Fibroblast of lung (primary cell): ENCODE results near the gene TMEM179. TPM values are rescaled to one million over a fixed set of nuclear protein-coding genes. Genes with fewer than 3 reads are reported as not detected.
A peak's percentile ranks its signal among the peaks of the same experiment; 100 is the strongest.

Experiments used
- DNase-seq, 2 donors: peaks; one replicate each; pipeline versions ENCODE4 v3.0.0 to v3.0.0-alpha.2; 2010; ENCODE audit warnings: low read depth in 2 of 2
- H2AFZ ChIP-seq: 2 replicates; pipeline ENCODE4 v1.5.1; 2012; ENCODE audit warnings: low read length, control low read depth, inconsistent platforms
- H3K27ac ChIP-seq: 2 replicates; pipeline ENCODE4 v1.5.1; 2011; ENCODE audit warnings: low read length, control low read depth; ENCODE audit not compliant: insufficient read depth
- H3K27me3 ChIP-seq: 2 replicates; pipeline ENCODE4 v1.5.1; 2011; ENCODE audit warnings: mild to moderate bottlenecking, low read length; ENCODE audit not compliant: control insufficient read depth, insufficient read depth
- H3K36me3 ChIP-seq: 2 replicates; pipeline ENCODE4 v1.5.1; 2011; ENCODE audit warnings: low read length; ENCODE audit not compliant: control insufficient read depth, insufficient read depth
- H3K4me1 ChIP-seq: 2 replicates; pipeline ENCODE4 v1.5.1; 2011; ENCODE audit warnings: low read length; ENCODE audit not compliant: control insufficient read depth, insufficient read depth; ENCODE audit errors: extremely low read depth
- H3K4me2 ChIP-seq: 2 replicates; pipeline ENCODE4 v1.5.1; 2011; ENCODE audit warnings: low read length, control low read depth; ENCODE audit not compliant: insufficient read depth; ENCODE audit errors: extremely low read depth
- H3K4me3 ChIP-seq, 4 experiments: fragments of 200-600 bp in 1 of 4; sonication (generic) in 1 of 4; replicated peaks in 1 of 4; 2 replicates each; pipeline ENCODE4 v1.5.1; 2011 to 2016; ENCODE audit warnings: low read length in 4 of 4, low read depth in 3 of 4, mild to moderate bottlenecking in 3 of 4, control low read depth in 2 of 4, inconsistent platforms in 1 of 4, mixed read lengths in 1 of 4; ENCODE audit not compliant: insufficient read depth in 1 of 4; ENCODE audit errors: control extremely low read depth in 1 of 4
- H3K79me2 ChIP-seq: 2 replicates; pipeline ENCODE4 v1.5.1; 2012; ENCODE audit warnings: mild to moderate bottlenecking, low read length, inconsistent platforms; ENCODE audit not compliant: control insufficient read depth, insufficient read depth
- H3K9ac ChIP-seq: 2 replicates; pipeline ENCODE4 v1.5.1; 2011; ENCODE audit warnings: mild to moderate bottlenecking, low read length, control low read depth; ENCODE audit not compliant: insufficient read depth
- H3K9me3 ChIP-seq: 2 replicates; pipeline ENCODE4 v1.5.1; 2012; ENCODE audit warnings: low read depth, low read length; ENCODE audit not compliant: control insufficient read depth, insufficient read depth
- H4K20me1 ChIP-seq: 2 replicates; pipeline ENCODE4 v1.5.1; 2011; ENCODE audit warnings: low read length; ENCODE audit not compliant: control insufficient read depth, insufficient read depth; ENCODE audit errors: extremely low read depth
- EZH2 ChIP-seq: IDR thresholded peaks from 2 replicates; pipeline ENCODE4 v1.5.1; 2012; ENCODE audit warnings: low read length, control low read depth, mild to moderate bottlenecking; ENCODE audit errors: missing control alignments
- polyA plus RNA-seq, 2 donors: library from polyadenylated mRNA; depleted of rRNA in 1 of 2; stranded (reverse) in 1 of 2; unstranded in 1 of 2; fragments of >200 nt; gene quantifications; 2 replicates each; pipeline ENCODE4 v1.2.1, GENCODE V29; 2011 to 2012; ENCODE audit warnings: missing spikeins in 1 of 2
- total RNA-seq: library from RNA; depleted of rRNA; stranded (reverse); fragments of >200 nt; gene quantifications from 2 replicates; pipeline ENCODE4 v1.2.1, GENCODE V29; 2014
- TF ChIP-seq, protein P1 (sequence below), 2 donors: IDR thresholded peaks in 1 of 2; conservative IDR thresholded peaks in 1 of 2; 1 replicate in 1 of 2; 2 replicates in 1 of 2; pipeline ENCODE4 v1.5.1; 2011 to 2012; ENCODE audit warnings: low read length in 2 of 2, control low read depth in 1 of 2, inconsistent platforms in 1 of 2, low read depth in 1 of 2, mild to moderate bottlenecking in 1 of 2

Gene TMEM179
- total and polyA plus RNA-seq, 2 donors (not counting 1 experiment from before 2014, with no cell fraction given) = under 0.01 to 0.03 TPM

GRCh38 chr14:104650057-104650980 is 45.7 kb upstream of the TMEM179 start:
- TF ChIP-seq EZH2 = no peak
- TF ChIP-seq, protein P1, sequence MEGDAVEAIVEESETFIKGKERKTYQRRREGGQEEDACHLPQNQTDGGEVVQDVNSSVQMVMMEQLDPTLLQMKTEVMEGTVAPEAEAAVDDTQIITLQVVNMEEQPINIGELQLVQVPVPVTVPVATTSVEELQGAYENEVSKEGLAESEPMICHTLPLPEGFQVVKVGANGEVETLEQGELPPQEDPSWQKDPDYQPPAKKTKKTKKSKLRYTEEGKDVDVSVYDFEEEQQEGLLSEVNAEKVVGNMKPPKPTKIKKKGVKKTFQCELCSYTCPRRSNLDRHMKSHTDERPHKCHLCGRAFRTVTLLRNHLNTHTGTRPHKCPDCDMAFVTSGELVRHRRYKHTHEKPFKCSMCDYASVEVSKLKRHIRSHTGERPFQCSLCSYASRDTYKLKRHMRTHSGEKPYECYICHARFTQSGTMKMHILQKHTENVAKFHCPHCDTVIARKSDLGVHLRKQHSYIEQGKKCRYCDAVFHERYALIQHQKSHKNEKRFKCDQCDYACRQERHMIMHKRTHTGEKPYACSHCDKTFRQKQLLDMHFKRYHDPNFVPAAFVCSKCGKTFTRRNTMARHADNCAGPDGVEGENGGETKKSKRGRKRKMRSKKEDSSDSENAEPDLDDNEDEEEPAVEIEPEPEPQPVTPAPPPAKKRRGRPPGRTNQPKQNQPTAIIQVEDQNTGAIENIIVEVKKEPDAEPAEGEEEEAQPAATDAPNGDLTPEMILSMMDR (conservative IDR thresholded peaks at IDR 0.05 in 1 of 2, IDR thresholded peaks at IDR 0.05 in 1 of 2; ENCODE audit: low read depth in 1 of 2, low read length in 2 of 2) = peak; percentile 84 to 98
- no peak overlapping the region for H3K27ac ChIP-seq

DNA sequence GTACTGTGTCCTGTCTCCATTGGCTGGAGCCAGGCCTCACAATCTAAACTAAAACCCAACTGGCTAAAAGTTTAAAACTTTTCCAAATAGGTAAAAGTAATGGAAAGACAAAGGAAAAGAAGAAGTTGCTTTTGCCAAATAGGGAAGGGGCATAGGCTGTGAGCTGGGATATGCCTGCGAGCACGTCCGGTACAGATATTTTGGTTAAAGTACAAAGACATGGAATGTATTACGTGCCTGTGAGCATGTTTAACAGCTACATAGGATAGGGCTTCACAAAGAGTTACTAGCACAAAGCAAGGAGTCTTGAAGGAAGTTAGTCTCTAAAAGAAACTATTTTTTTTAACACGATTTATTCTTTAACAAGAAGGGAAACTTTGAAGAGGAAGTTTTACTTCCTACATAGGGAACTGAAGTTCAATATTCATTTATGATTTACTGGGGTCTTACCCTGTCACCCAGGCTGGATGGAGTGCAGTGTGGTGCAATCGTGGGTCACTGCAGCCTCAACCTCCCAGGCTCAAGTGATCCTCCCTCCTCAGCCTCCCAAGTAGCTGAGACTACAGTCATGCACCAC is 43.0 kb upstream of the TMEM179 start:
- H3K36me3 ChIP-seq = no peaks in the 10 kb centered on the region
- peaks cover 6% of the 10 kb centered on the region for H3K27me3 ChIP-seq
- no peak overlapping the region for H2AFZ ChIP-seq
- no peak overlapping the region for H3K9ac ChIP-seq
- no peak overlapping the region for H3K27ac ChIP-seq
- peaks cover 1% of the 10 kb centered on the region for H3K9me3 ChIP-seq
- H3K4me2 ChIP-seq = no peak overlapping the region
- DNase-seq = no peak
- no peaks in the 10 kb centered on the region for H3K79me2 ChIP-seq
- H3K4me1 ChIP-seq = no peaks in the 10 kb centered on the region
- H3K4me3 ChIP-seq = no peak overlapping the region
- TF ChIP-seq, protein P1 (conservative IDR thresholded peaks at IDR 0.05 in 1 of 2, IDR thresholded peaks at IDR 0.05 in 1 of 2; ENCODE audit: low read depth in 1 of 2, low read length in 2 of 2) = no peak
- TF ChIP-seq EZH2 = no peak
- H4K20me1 ChIP-seq = no peaks in the 10 kb centered on the region

More at GRCh38 chr14:104650057-104650980, 45.7 kb upstream of the TMEM179 start:
- H3K36me3 ChIP-seq = no peaks in the 10 kb centered on the region
- H4K20me1 ChIP-seq = no peaks in the 10 kb centered on the region
- H3K4me3 ChIP-seq = peak overlapping the region; percentile 50 to 66 (median 54)
- peak overlapping the region; percentile 87 for H3K4me2 ChIP-seq
- peak overlapping the region; percentile 16 for H3K9ac ChIP-seq
- no peaks in the 10 kb centered on the region for H3K4me1 ChIP-seq
- no peaks in the 10 kb centered on the region for H3K79me2 ChIP-seq
- peaks cover 4% of the 10 kb centered on the region for H3K27me3 ChIP-seq
- peak overlapping the region; percentile 78 for H2AFZ ChIP-seq
- H3K9me3 ChIP-seq = no peaks in the 10 kb centered on the region
- DNase-seq = peak; percentile 29 to 48

DNA sequence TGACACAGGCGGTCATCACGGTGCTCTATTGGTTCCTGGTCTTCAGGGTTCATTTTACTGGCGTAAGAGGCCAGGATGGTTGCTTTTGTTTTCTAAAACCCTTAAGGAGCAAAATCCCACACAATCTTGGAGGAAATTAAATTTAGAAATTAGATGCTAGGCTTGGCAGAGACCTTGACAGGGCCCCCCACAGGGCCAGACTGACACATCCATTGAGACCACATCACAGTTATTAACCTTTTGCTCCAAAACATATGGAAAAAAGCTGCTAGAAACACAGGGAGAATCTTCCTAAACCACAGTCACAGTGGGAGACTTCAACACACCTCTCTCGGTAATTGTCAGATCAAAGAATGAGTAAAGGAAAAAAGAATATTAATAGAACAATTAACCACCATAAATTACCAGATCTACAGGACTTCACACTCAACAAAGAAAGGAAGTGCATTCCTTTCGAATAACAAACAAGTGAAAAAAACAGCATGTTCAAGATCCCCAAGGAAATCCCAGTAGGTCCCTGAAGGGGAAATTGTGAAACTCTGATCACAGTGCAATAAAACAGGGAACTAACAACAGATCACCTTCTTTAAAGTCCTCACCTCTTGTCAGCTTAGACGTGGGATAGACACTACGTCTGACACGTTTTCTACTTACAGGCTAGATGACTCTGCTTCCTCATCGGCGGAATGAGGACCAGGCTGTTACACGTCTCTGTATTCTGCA is 40.2 kb upstream of the TMEM179 start:
- H3K27ac ChIP-seq = no peak overlapping the region
- peaks cover 1% of the 10 kb centered on the region for H3K9me3 ChIP-seq
- H3K4me1 ChIP-seq = no peaks in the 10 kb centered on the region
- no peaks in the 10 kb centered on the region for H4K20me1 ChIP-seq
- peaks cover 6% of the 10 kb centered on the region for H3K27me3 ChIP-seq
- no peak overlapping the region for H2AFZ ChIP-seq
- no peak overlapping the region for H3K4me2 ChIP-seq
- H3K79me2 ChIP-seq = no peaks in the 10 kb centered on the region
- H3K4me3 ChIP-seq = no peak overlapping the region
- no peak for DNase-seq
- no peak for TF ChIP-seq EZH2
- TF ChIP-seq, protein P1 (conservative IDR thresholded peaks at IDR 0.05 in 1 of 2, IDR thresholded peaks at IDR 0.05 in 1 of 2; ENCODE audit: low read depth in 1 of 2, low read length in 2 of 2) = no peak
- no peak overlapping the region for H3K9ac ChIP-seq
- H3K36me3 ChIP-seq = no peaks in the 10 kb centered on the region
